GM23338 (cell line): ENCODE measurements around the gene FHIT.

Experiments used
- EZH2 ChIP-seq: fragments of 200-600 bp; sonication (generic); IDR thresholded peaks from one replicate; pipeline ENCODE4 v1.8.0; 2017; ENCODE audit warnings: antibody characterized with exemption, mild to moderate bottlenecking, low read depth; ENCODE audit not compliant: unreplicated experiment
- EZH2phosphoT487 ChIP-seq: fragments of 200-600 bp; sonication (generic); IDR thresholded peaks from one replicate; pipeline ENCODE4 v1.8.1; 2018; ENCODE audit warnings: antibody characterized with exemption; ENCODE audit not compliant: unreplicated experiment
- POLR2AphosphoS5 ChIP-seq: IDR thresholded peaks from 2 replicates; pipeline ENCODE4 v1.6.1; 2016; ENCODE audit warnings: antibody characterized with exemption, low read depth
- TF ChIP-seq, protein P1 (sequence below), 2 experiments: fragments of 200-600 bp in 1 of 2; sonication (generic) in 1 of 2; conservative IDR thresholded peaks; 2 replicates each; pipeline versions ENCODE4 v1.5.1 to v1.6.1; 2016 to 2017; ENCODE audit warnings: antibody characterized with exemption in 2 of 2, low read depth in 2 of 2, mild to moderate bottlenecking in 2 of 2, moderate library complexity in 1 of 2
- TF ChIP-seq, protein P2 (sequence below): IDR thresholded peaks from 2 replicates; pipeline ENCODE4 v1.6.1; 2016; ENCODE audit warnings: antibody characterized with exemption

DNA sequence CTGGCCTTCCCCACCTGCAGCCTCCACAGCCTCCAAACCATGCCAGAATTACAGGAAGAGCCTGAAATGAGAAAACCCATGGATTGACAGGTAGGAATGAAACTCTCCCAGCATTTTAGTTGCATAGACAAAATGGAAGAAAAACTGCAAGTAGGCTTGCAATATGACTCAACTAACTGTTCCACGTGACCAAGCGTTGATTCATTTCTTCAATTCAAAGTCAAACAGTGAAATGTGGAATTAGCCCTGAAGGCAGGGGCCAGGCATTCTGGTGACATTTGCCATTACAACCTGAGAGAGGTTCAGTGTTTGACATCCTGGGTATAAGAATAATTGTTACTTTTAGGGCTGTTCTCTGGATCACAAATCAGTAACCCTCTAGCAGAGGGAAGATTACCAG is 1525.0 kb downstream of the FHIT start:
- TF ChIP-seq, protein P1, sequence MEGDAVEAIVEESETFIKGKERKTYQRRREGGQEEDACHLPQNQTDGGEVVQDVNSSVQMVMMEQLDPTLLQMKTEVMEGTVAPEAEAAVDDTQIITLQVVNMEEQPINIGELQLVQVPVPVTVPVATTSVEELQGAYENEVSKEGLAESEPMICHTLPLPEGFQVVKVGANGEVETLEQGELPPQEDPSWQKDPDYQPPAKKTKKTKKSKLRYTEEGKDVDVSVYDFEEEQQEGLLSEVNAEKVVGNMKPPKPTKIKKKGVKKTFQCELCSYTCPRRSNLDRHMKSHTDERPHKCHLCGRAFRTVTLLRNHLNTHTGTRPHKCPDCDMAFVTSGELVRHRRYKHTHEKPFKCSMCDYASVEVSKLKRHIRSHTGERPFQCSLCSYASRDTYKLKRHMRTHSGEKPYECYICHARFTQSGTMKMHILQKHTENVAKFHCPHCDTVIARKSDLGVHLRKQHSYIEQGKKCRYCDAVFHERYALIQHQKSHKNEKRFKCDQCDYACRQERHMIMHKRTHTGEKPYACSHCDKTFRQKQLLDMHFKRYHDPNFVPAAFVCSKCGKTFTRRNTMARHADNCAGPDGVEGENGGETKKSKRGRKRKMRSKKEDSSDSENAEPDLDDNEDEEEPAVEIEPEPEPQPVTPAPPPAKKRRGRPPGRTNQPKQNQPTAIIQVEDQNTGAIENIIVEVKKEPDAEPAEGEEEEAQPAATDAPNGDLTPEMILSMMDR (conservative IDR thresholded peaks at IDR 0.05; ENCODE audit: low read depth in 2 of 2) = no peak
- TF ChIP-seq EZH2 (no peak), EZH2phosphoT487 (no peak), POLR2AphosphoS5 (no peak)
- TF ChIP-seq, protein P2, sequence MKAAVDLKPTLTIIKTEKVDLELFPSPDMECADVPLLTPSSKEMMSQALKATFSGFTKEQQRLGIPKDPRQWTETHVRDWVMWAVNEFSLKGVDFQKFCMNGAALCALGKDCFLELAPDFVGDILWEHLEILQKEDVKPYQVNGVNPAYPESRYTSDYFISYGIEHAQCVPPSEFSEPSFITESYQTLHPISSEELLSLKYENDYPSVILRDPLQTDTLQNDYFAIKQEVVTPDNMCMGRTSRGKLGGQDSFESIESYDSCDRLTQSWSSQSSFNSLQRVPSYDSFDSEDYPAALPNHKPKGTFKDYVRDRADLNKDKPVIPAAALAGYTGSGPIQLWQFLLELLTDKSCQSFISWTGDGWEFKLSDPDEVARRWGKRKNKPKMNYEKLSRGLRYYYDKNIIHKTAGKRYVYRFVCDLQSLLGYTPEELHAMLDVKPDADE = no peak
